Ovary (tissue), 3 donors: ENCODE data around the gene RPL3.

Experiments used
- POLR2A ChIP-seq: fragments of 450-650 bp; IDR thresholded peaks from one replicate; pipeline ENCODE4 v1.6.1; 2017; ENCODE audit warnings: antibody characterized with exemption, mild to moderate bottlenecking, moderate library complexity
- TF ChIP-seq, protein P1 (sequence below), 3 donors: fragments of 450-650 bp in 2 of 3; fragments of 200-600 bp in 1 of 3; IDR thresholded peaks; one replicate each; pipeline versions ENCODE4 v1.5.1 to v1.8.0; 2016 to 2022; ENCODE audit warnings: antibody characterized with exemption in 3 of 3, mild to moderate bottlenecking in 1 of 3
- donor health status: DM: no; HTN: no; CAD: no.

DNA sequence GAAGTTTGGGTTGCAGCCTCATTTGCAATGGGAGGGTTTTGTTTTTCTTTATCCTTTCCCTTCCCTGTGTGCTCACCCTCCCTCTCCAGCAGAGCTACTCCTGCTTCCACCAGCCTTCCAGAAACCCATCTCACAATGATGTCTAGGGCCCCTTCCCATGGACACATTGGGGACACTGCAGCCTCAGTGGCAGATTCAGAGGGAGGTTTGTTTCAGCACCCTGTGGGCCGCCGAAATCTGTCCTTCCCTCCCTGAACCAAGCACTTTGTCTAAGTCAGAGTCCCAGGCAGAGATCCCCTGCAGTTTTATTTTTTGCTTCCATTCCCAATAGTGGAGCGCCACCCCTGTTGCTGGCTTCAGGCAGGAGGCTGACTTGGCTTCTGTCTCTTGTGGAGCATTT is 21.8 kb upstream of the RPL3 start:
- TF ChIP-seq, protein P1, sequence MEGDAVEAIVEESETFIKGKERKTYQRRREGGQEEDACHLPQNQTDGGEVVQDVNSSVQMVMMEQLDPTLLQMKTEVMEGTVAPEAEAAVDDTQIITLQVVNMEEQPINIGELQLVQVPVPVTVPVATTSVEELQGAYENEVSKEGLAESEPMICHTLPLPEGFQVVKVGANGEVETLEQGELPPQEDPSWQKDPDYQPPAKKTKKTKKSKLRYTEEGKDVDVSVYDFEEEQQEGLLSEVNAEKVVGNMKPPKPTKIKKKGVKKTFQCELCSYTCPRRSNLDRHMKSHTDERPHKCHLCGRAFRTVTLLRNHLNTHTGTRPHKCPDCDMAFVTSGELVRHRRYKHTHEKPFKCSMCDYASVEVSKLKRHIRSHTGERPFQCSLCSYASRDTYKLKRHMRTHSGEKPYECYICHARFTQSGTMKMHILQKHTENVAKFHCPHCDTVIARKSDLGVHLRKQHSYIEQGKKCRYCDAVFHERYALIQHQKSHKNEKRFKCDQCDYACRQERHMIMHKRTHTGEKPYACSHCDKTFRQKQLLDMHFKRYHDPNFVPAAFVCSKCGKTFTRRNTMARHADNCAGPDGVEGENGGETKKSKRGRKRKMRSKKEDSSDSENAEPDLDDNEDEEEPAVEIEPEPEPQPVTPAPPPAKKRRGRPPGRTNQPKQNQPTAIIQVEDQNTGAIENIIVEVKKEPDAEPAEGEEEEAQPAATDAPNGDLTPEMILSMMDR (IDR thresholded peaks at IDR 0.05): no peak
- no peak for TF ChIP-seq POLR2A
